Measurements from ENCODE around the gene PRKAG2. TPM values are rescaled to one million over a fixed set of nuclear protein-coding genes. Genes with fewer than 3 reads are reported as not detected.

PRKAG2 gene
- total and polyA plus RNA-seq, 2 of the 13 experiments (the other 11 are each of a cell fraction or from before 2014, with no cell fraction given) = 0.90 to 1.3 TPM

GRCh38 chr7:151679881-151680612 lies 196.9 kb downstream of the PRKAG2 start:
- TF ChIP-seq POLR2AphosphoS2 (IDR thresholded peaks at IDR 0.05; ENCODE audit: low read depth, low read length) (no peak), ZNF232 (CRISPR knock-in tag; IDR thresholded peaks at IDR 0.05; ENCODE audit: borderline replicate concordance) (no peak), ZNF34 (CRISPR knock-in tag; IDR thresholded peaks at IDR 0.05; ENCODE audit: borderline replicate concordance) (no peak), ZIK1 (CRISPR knock-in tag; IDR thresholded peaks at IDR 0.05; ENCODE audit: borderline replicate concordance, low read depth) (no peak), ZNF33A (CRISPR knock-in tag; IDR thresholded peaks at IDR 0.05; ENCODE audit: borderline replicate concordance) (no peak), RBM22 (optimal IDR thresholded peaks at IDR 0.05; ENCODE audit: low read length) (no peak), ZC3H13 (CRISPR knock-in tag; IDR thresholded peaks at IDR 0.05) (no peak), CEBPG (CRISPR knock-in tag; IDR thresholded peaks at IDR 0.05) (no peak), CREBL2 (CRISPR knock-in tag; IDR thresholded peaks at IDR 0.05; ENCODE audit: borderline replicate concordance) (no peak), ZNF121 (CRISPR knock-in tag; IDR thresholded peaks at IDR 0.05) (no peak), CCDC6 (CRISPR knock-in tag; IDR thresholded peaks at IDR 0.05) (no peak), CENPX (CRISPR knock-in tag; IDR thresholded peaks at IDR 0.05) (no peak), KMT2B (CRISPR knock-in tag; IDR thresholded peaks at IDR 0.05) (no peak)
- peaks cover 0 to 20% of the 10 kb centered on the region in 2 experiments; a peak in 1 of 5 replicates for H3K27me3 ChIP-seq (ENCODE audit: control insufficient read depth in 1 of 2, insufficient read depth in 2 of 2, low read length in 2 of 2)
- H4K20me1 ChIP-seq (ENCODE audit: insufficient read depth, low read length) = no peaks in the 10 kb centered on the region
- DNase-seq (ENCODE audit: low spot score) (no peak), FAIRE-seq (no peak), ATAC-seq (no peak)
- no peaks in the 10 kb centered on the region for H3K4me1 ChIP-seq (ENCODE audit: insufficient read depth, low read length)
- H3K36me3 ChIP-seq (replicated peaks in 1 of 2; ENCODE audit: control insufficient read depth in 1 of 2, insufficient read depth in 2 of 2, low read length in 2 of 2) = no peaks in the 10 kb centered on the region
- H2AFZ ChIP-seq (ENCODE audit: low read length) = no peak overlapping the region
- no peak overlapping the region for H3K9ac ChIP-seq (ENCODE audit: insufficient read depth, low read depth, low read length)
- in situ Hi-C loops (cut with HindIII; ENCODE audit: extremely low pct_ligation_motif_present, low pct_unique_long_range_greater_than_20kb) (no loop called here), intact Hi-C loops (cut with micrococcal nuclease; ENCODE audit: unreplicated experiment) (no loop called here)
- H3K9me3 ChIP-seq (ENCODE audit: low read length) = no peaks in the 10 kb centered on the region
- no peak overlapping the region for H3K4me3 ChIP-seq (replicated peaks in 1 of 3; ENCODE audit: insufficient read depth in 1 of 3, low read depth in 2 of 3, low read length in 3 of 3)
- ChIA-PET CTCF (ENCODE audit: low intra/inter-chr PET ratio, low total read pairs) (no interaction called here), POLR2A (no interaction called here)
- no peaks in the 10 kb centered on the region for H3K79me2 ChIP-seq (ENCODE audit: insufficient read depth, low read length)
- no peak overlapping the region for H3K27ac ChIP-seq (ENCODE audit: extremely low read length, insufficient read depth, low read length)
- no peak overlapping the region for H3K4me2 ChIP-seq (ENCODE audit: low read depth, low read length)
- BruUV-seq (replicated peaks) = no TSS peak
- 40% methylated on average over 11 of the region's 11 CpGs for whole genome bisulfite sequencing (ENCODE audit: low lambda C conversion rate)
